GM19455 (cell line): ENCODE results near the gene HEXA.

Experiments
- ATAC-seq: cut with Tn5 transposase; IDR thresholded peaks from one replicate; pipeline ENCODE4 v1.9.1; 2021; ENCODE audit not compliant: unreplicated experiment

The HEXA gene

DNA sequence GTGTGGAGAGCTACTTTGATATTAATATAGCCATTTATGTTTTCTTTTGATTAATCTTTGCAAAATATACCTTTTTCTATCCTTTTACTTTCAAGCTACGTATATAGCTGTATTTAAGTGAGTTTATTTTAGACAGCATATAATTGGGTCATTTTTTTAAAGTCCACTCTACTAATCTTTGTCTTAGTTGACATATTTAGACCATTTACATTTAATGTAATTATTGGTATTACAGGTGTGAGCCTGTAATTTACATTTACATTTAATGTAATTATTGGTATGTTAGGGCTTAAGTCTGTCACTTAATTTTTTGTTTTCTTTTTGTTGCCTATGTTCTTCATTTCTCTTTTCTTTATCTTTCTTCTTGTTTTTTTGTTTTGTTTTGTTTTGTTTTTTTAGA lies 52.1 kb downstream of the HEXA start:
- ATAC-seq, result no peak

- ATAC-seq, result peak; percentile 68
Observed at GRCh38 chr15:72319985-72320671, 55.7 kb downstream of the HEXA start, which contains the start of gene CELF6. CELF6 (minus strand) TSS chr15:72320157; CDS start chr15:72319874, 283 bp downstream.

GRCh38 chr15:72319360-72319984 lies 56.3 kb downstream of the HEXA start:
- peak; percentile 8 for ATAC-seq

DNA sequence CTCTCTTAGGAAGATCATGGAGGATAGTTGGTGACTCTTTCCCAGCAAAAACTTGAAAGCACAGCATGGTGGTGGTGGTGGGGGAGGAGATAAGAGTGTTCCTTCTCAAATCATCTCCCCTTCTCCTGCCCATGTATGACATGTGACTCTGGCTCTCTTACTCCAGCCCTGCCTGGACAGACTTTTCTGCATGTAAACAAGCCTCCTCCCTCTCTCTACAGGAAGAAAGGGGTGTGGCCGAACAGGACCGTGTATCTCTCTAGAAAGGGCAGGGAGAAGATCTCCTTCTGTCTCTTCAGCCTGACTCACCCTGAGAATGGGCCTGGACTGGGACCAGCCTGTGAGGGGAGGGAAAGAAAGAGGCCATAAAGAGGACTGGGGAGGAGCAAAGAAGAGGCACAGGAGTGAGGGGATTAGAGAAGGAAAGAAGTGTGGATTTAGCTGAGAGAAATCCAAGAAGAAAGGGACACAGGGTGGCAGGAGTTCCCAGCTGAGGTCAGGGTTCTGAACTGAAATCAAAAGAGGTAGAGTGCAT lies 57.3 kb downstream of the HEXA start:
- ATAC-seq, result no peak

- ATAC-seq, result no peak
Observed at GRCh38 chr15:72315706-72316370, 60.0 kb downstream of the HEXA start.

GRCh38 chr15:72313881-72314280 lies 61.9 kb downstream of the HEXA start:
- ATAC-seq, result no peak

- no peak for ATAC-seq
Observed at GRCh38 chr15:72313448-72313840, 62.4 kb downstream of the HEXA start.

GRCh38 chr15:72312605-72313447 lies 63.0 kb downstream of the HEXA start:
- ATAC-seq, result peak; percentile 69

DNA sequence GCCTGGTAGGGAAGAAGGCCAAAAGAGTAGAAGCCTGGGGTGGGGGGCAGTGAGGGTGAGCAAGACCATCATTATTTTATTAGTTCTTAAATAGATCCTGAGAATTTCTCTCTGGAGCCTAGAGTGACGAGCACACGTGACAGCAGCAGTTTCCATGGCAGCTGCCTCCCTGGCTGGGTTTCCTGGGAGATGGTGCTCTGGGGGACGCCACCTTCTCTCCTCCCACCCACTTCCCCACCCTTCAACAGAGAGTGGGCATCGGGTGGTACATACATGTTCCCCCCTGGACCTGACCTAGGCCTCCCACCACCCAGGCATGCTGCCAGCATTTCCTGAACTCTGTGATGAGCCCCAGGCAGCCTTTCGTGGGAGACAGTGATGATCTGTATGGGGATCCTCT lies 68.8 kb downstream of the HEXA start:
- no peak for ATAC-seq

DNA sequence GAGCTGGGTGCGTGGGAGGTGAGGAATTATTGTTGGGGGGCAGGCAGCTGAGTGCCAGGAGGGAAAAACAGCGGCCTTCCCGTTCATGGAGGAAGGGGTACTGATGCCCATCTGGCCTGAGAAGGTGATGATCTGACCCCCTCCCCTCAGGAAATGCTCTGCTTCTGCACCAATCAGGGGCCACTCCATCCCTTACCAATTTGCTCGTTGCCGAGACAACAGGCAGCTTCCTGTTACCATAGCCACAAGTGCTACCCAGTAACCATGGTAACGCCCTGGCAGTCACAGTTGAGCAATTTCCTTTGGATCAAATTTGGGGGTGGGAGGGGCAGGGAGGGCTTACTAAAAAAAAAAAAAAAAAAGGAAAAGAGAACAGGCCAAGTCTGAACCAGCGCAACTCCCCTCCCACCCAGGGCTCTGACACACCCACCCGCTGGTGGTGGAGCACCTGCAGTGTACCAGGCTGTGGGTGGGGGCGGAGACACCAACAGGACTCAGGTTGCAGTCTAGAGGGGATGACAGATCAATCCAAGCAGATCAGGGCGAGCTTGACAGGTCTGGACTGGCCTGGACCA lies 69.5 kb downstream of the HEXA start:
- no peak for ATAC-seq

DNA sequence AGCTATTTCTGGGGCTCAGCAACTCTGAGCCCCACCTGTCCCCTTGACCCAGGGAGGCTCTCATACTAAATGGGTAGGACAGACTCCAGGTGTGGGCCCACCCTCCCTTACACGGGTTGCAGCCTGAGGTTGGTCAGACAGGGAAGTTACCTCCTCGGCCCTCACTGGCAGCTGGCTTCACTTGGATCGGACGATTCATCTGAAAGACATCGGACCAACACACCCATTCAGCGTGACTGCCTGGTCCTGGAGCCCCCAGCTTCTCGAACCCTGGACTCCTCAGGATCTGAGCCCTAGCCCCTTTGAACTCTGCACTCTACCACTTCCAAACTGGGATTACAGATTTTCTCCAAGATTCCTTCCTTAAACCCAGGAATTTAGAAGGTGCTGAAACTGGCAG lies 71.2 kb downstream of the HEXA start:
- ATAC-seq, result no peak

DNA sequence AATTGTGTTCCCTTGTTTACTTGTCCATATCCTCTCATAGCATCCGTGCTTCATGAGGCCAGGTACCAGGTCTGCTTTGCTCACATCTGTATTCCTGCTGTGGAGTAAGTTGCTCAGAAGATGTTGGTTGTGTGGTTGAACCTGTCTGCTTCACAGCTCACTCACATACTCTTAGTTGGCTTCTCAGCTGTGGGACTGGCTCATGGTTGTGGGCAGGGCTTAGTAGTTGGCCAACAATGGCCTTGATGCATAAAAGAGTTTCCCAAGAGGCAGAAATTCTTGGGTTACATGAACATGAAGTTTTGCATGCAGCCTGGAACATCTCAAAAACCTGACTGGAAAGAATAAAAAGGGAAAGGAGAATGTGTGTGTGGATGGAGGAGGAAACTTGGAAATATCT lies 72.9 kb downstream of the HEXA start:
- ATAC-seq, result no peak
